IPS-11a (cell line): Measurements from ENCODE around the gene ERC2.

Source experiments
- H3K4me3 ChIP-seq: one replicate; pipeline ENCODE4 v1.5.1; 2013; ENCODE audit warnings: low read depth, low read length, control low read depth

The ERC2 gene

DNA sequence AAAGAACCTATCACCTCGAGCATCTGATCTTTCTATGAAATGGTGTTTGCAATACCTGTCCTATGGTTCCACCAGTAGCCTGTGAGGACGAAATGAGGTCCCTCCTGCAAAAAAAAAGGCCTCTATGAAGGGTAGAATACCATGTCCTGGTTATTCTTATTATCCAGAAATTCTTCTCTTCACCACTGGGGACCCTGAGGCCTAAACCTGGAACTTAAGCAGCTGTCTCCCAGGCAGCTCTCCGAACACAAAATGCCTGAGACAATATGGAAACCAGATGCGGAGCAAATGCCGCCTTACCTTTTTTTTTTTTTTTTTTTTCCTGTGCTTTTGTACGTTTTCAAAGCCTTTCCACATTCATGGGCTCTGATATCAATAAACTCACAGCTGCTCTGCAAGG, 919.1 kb downstream of the ERC2 start:
- no peak overlapping the region for H3K4me3 ChIP-seq

DNA sequence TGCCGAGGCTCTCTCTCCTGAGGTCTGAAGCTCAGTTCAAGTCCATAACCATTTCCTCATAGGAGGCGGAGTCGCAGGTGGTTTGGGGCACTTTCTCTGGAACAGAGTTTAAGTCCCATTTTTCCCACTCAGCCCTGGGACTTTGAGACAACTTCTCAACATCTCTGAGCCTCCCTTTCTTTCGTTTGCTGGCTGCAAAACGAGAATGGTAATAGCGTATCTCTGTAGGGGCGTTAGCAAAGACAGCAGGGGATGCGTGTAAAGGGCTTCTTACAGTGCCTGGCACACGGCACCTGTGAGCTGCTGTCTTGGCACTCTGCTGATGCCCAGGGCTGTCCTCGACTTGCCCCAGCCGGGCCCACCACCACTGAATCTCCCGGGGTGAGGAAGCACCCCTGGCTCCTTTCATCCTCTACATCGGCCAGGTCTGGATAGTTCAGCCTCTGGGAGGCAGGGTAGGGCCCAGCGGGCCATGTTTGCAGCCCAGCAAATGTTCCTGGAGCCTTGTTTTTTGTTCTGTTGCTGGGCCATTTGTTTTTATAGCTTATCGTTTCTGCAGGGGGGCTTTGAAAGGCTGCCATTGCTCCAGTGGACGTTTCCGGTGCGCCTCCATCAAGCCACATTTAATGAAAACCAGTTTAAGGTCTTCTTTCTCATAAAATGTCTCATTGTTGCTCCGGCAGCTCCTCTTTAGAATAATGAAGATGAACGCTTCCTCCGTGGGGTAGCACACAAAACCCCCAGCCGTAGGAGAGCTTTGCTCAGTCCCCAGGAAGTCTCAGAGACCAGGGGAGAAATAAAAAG, 921.2 kb downstream of the ERC2 start:
- no peak overlapping the region for H3K4me3 ChIP-seq

GRCh38 chr3:55545995-55546394, 922.3 kb downstream of the ERC2 start:
- no peak overlapping the region for H3K4me3 ChIP-seq

- H3K4me3 ChIP-seq, result no peak overlapping the region
These were observed 924.0 kb downstream of the ERC2 start for GRCh38 chr3:55544219-55544618.

DNA sequence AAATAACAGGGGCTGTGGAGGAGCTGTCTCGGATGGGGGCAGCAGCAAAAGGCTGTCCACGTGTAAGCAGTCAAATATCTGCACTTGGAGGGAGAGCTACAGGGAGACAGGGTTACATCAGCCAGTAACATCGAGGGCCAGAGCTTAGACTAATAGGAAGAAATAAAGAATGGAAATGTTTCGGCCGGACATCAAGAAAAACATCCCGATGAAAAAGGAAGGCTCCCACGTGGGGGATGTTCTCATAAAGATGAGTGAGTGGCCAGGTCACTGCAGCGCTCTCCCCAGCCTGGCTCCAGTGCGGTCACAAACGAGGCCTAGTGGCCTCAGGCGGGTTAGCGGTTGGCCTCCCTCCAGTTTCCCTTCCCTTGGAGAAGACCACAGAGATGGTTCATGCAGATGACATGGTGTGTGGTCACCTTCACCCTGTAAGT, 925.1 kb downstream of the ERC2 start:
- no peak overlapping the region for H3K4me3 ChIP-seq

GRCh38 chr3:55541456-55541855, 926.8 kb downstream of the ERC2 start:
- no peak overlapping the region for H3K4me3 ChIP-seq

DNA sequence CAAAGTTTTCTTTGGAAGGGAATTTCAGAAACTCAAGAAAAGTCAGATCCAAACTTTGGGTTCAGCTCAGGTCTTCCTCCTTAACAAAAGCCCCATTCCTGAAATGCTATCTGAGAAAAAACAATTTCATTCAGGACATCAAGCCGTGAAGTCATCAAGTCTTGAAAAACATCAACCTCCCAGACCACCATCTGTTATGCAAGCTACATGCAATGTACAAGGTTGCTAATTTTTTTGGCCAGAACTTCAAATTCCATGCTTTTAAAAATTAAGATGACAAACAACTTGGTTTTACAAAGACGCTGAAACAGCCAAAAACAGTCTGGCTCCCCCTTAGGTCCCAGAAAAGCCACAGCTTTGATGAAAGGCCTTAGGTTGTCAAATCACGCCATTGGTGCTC, 927.3 kb downstream of the ERC2 start:
- H3K4me3 ChIP-seq, result no peak overlapping the region

- no peak overlapping the region for H3K4me3 ChIP-seq
These were observed 927.7 kb downstream of the ERC2 start for GRCh38 chr3:55540579-55540978.

GRCh38 chr3:55538158-55538557, 930.1 kb downstream of the ERC2 start:
- no peak overlapping the region for H3K4me3 ChIP-seq

DNA sequence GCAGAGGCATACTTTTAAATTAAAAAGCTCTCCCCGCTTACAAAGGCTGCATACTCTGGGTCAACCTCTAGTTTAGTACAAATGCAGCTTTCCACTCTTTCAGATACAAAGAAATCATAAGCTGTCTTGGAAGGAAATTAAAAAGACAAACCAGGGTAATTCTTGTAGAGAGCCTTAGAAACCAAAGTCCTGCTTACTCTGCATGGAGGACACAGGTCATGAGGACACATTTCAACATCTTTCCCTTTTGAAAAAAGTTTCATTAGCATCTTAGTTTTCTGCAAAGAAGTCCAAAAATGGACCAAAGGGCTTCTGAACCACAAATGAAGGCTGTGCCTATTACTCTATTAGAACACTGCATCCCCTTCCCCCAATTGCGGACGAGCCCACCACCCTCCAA, 930.7 kb downstream of the ERC2 start:
- H3K4me3 ChIP-seq, result no peak overlapping the region

- H3K4me3 ChIP-seq, result no peak overlapping the region
These were observed 931.1 kb downstream of the ERC2 start for GRCh38 chr3:55537129-55537528.

- no peak overlapping the region for H3K4me3 ChIP-seq
These were observed 933.4 kb downstream of the ERC2 start for GRCh38 chr3:55534876-55535275.

- no peak overlapping the region for H3K4me3 ChIP-seq
These were observed 935.5 kb downstream of the ERC2 start for GRCh38 chr3:55532806-55533205.

DNA sequence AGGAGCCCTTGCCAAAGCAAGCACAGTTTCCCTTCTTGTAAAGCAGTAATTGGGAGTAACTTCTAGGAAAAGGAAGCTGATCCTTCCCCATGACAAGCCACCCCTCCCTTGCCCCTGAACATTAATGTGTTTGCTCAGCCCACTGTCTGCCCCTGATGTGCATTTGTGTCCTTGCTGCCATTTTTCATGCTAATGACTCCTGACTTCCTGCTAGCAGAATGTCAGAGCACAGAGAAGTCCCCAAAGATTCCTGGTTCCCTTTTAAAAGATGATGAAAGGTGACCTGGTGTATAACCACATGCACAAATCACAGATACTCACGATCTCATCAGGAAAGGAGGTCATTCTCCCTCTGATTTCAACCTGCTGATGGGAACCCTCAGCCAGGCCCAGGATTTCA, 936.9 kb downstream of the ERC2 start:
- H3K4me3 ChIP-seq, result no peak overlapping the region

- no peak overlapping the region for H3K4me3 ChIP-seq
These were observed 940.9 kb downstream of the ERC2 start for GRCh38 chr3:55527361-55527760.

GRCh38 chr3:55526332-55527030, 941.8 kb downstream of the ERC2 start:
- H3K4me3 ChIP-seq, result no peak overlapping the region

DNA sequence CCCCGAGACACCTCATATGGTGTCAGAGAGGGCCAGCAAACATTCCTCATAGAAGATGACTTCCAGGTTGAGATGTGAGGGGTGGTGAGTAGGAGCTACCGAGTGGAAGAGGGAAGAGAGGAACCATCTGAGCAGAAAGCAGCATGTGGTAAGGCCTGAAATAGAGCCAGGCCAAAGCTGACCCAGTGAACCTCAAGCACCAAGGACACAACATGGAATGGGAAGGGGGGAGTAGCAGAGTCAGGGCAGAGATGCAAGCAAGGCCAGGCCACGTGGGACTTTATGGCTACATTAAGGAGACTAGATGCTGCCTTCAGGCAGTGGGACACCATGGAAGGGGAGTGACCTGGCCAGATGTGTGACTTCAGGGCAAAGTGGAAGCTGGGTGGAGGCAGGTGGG, 942.8 kb downstream of the ERC2 start:
- no peak overlapping the region for H3K4me3 ChIP-seq

DNA sequence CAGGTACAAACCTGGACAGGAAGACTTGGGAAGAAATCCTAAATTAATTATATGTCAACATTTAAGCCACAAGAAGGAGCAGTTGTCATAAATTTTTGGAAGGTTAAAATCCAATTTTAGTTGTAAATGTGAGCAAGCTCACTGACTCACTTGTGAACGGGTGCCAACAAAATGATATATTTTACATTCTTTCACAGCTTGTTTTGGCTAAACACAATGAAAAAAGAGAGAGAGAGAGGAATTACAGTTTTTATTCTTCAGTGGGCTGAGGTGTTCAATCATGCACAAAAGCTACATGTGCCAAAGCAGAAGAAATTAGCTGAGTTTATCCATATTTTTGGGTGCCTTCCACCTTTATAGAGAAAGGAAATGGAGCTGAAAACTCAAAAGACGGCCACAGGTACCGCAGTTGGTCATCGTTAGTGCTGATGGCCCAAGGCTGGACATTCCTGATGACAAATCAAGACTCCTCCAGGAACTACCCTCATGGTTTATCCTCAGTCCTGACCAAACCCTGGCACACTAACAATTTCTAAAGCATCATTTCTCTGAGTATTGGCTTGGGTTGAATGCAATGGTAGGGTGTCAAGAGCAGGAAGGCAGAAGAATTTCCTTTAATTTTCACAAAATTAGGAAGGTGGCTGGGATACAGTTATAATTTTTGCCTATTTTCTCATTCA, 943.6 kb downstream of the ERC2 start:
- H3K4me3 ChIP-seq, result no peak overlapping the region

GRCh38 chr3:55523471-55523870, 944.8 kb downstream of the ERC2 start:
- H3K4me3 ChIP-seq, result no peak overlapping the region

- H3K4me3 ChIP-seq, result no peak overlapping the region
These were observed 946.4 kb downstream of the ERC2 start for GRCh38 chr3:55521738-55522421.

- no peak overlapping the region for H3K4me3 ChIP-seq
These were observed 947.1 kb downstream of the ERC2 start for GRCh38 chr3:55521064-55521737.
